GM21423 (cell line): ENCODE data around the gene MOSPD3.
"Not testable (repeated sequence)": the region's sequence is repeated elsewhere in the genome, so short reads cannot be mapped to it uniquely, and the experiment has no call there.

Source experiments
- ATAC-seq: cut with Tn5 transposase; IDR thresholded peaks from one replicate; pipeline ENCODE4 v1.9.1; 2021; ENCODE audit warnings: mild to moderate bottlenecking, moderate library complexity; ENCODE audit not compliant: unreplicated experiment

Gene MOSPD3

GRCh38 chr7:100611983-100612729, at the start of gene MOSPD3:
Gene MOSPD3, plus strand, starts transcription at chr7:100612540. Its CDS starts 252 bp downstream, at chr7:100612792.
- ATAC-seq = peak; percentile 89

- no peak for ATAC-seq
Measured at GRCh38 chr7:100563100-100563564, 49.2 kb upstream of the MOSPD3 start.

GRCh38 chr7:100563809-100564400, 48.4 kb upstream of the MOSPD3 start:
- ATAC-seq = no peak

- not testable (repeated sequence) for ATAC-seq
Measured at GRCh38 chr7:100564405-100564804, 47.9 kb upstream of the MOSPD3 start.

GRCh38 chr7:100565133-100565571, 47.2 kb upstream of the MOSPD3 start:
- ATAC-seq = no peak

- no peak for ATAC-seq
Measured at GRCh38 chr7:100566018-100566531, 46.3 kb upstream of the MOSPD3 start.

GRCh38 chr7:100567031-100567730, 45.2 kb upstream of the MOSPD3 start:
- ATAC-seq = no peak

- no peak for ATAC-seq
Measured at GRCh38 chr7:100567751-100568175, 44.6 kb upstream of the MOSPD3 start.

GRCh38 chr7:100568176-100568895, 44.0 kb upstream of the MOSPD3 start:
- no peak for ATAC-seq

GRCh38 chr7:100568896-100569844, 43.2 kb upstream of the MOSPD3 start:
- ATAC-seq = no peak

- ATAC-seq = no peak
Measured at GRCh38 chr7:100570954-100571828, 41.1 kb upstream of the MOSPD3 start.

GRCh38 chr7:100571829-100572116, 40.6 kb upstream of the MOSPD3 start:
- no peak for ATAC-seq

GRCh38 chr7:100572281-100572948, 39.9 kb upstream of the MOSPD3 start:
- ATAC-seq = no peak

GRCh38 chr7:100572949-100573675, 39.2 kb upstream of the MOSPD3 start:
- no peak for ATAC-seq

- no peak for ATAC-seq
Measured at GRCh38 chr7:100573691-100574361, 38.5 kb upstream of the MOSPD3 start, which contains the start of gene SAP25. Gene SAP25, minus strand, starts transcription at chr7:100573900. Its CDS starts 158 bp downstream, at chr7:100573742.

GRCh38 chr7:100574362-100575205, 37.8 kb upstream of the MOSPD3 start:
- no peak for ATAC-seq
